ENCODE measurements around the gene SLC38A6. TPM values are rescaled to one million over a fixed set of nuclear protein-coding genes. Genes with fewer than 3 reads are reported as not detected.

SLC38A6 gene
- total and polyA plus RNA-seq, 9 of the 15 experiments (the other 6 are each of a cell fraction or from before 2014, with no cell fraction given) = 9.8 to 40.3 (median 17.6) TPM

- TF ChIP-seq MGA (IDR thresholded peaks at IDR 0.05) = peak; percentile 89
- TF ChIP-seq SPI1 (IDR thresholded peaks at IDR 0.05; ENCODE audit: borderline replicate concordance, low read depth, low read length) = peak; percentile 81
- TF ChIP-seq ZNF592 (IDR thresholded peaks at IDR 0.05) = peak; percentile 52
- no peak for TF ChIP-seq EZH2 (IDR thresholded peaks at IDR 0.05; ENCODE audit: borderline replicate concordance, low read depth, low read length)
- TF ChIP-seq TAF9B (IDR thresholded peaks at IDR 0.05; ENCODE audit: partially characterized antibody) = peak; percentile 52
- no peak for TF ChIP-seq ZNF408 (CRISPR knock-in tag; IDR thresholded peaks at IDR 0.05; ENCODE audit: low read depth)
- no peak for TF ChIP-seq HDAC8 (tag; IDR thresholded peaks at IDR 0.05)
- TF ChIP-seq ZNF511 (CRISPR knock-in tag; IDR thresholded peaks at IDR 0.05) = no peak
- peak; percentile 67 for TF ChIP-seq FOSL1 (tag; conservative IDR thresholded peaks at IDR 0.05)
- TF ChIP-seq SRSF3 (IDR thresholded peaks at IDR 0.05; ENCODE audit: insufficient read depth, low read length) = no peak
- TF ChIP-seq TAL1 (IDR thresholded peaks at IDR 0.05) = peak; percentile 92
- no peak for TF ChIP-seq ZEB2 (IDR thresholded peaks at IDR 0.05)
- TF ChIP-seq ZNF143 (CRISPR knock-in tag; IDR thresholded peaks at IDR 0.05) = no peak
Observed at GRCh38 chr14:60989599-60989998, 8.6 kb downstream of the SLC38A6 start (continued).

Data from K562 (cell line).